Esophagus squamous epithelium (tissue), 5 donors: ENCODE data around the gene FHIT. TPM values are rescaled to one million over a fixed set of nuclear protein-coding genes. Genes with fewer than 3 reads are reported as not detected.
"Not testable (repeated sequence)": the region's sequence is repeated elsewhere in the genome, so short reads cannot be mapped to it uniquely, and the experiment has no call there.

Experiments used
- DNase-seq: peaks from one replicate; lab custom pipeline; 2025; lab: John Stamatoyannopoulos, UW
- H3K27ac ChIP-seq, 4 donors: fragments of 200-600 bp; sonication (generic); one replicate each; pipeline ENCODE4 v1.5.1; 2016 to 2019; ENCODE audit warnings: mild to moderate bottlenecking in 1 of 4
- H3K27me3 ChIP-seq, 4 donors: fragments of 200-600 bp; sonication (generic); 1 replicate in 3 of 4; 2 replicates in 1 of 4; pipeline versions ENCODE4 v1.5.1 to v1.6.0; 2017 to 2021; ENCODE audit warnings: antibody characterized with exemption in 1 of 4
- H3K36me3 ChIP-seq, 3 donors: fragments of 200-600 bp; sonication (generic); one replicate each; pipeline ENCODE4 v1.5.1; 2016 to 2019
- H3K4me1 ChIP-seq, 3 donors: fragments of 200-600 bp; sonication (generic); one replicate each; pipeline ENCODE4 v1.5.1; 2017 to 2019
- H3K4me3 ChIP-seq, 4 donors: fragments of 200-600 bp; sonication (generic); 1 replicate in 3 of 4; 2 replicates in 1 of 4; pipeline ENCODE4 v1.5.1; 2016 to 2019; ENCODE audit warnings: mild to moderate bottlenecking in 2 of 4, moderate library complexity in 1 of 4
- H3K9me3 ChIP-seq, 3 donors: fragments of 200-600 bp; sonication (generic); one replicate each; pipeline ENCODE4 v1.5.1; 2016 to 2019
- CTCF ChIP-seq, 6 experiments: fragments of 450-650 bp in 4 of 6; fragments of 200-600 bp in 2 of 6; sonication (generic) in 2 of 6; IDR thresholded peaks; one replicate each; pipeline ENCODE4 v1.5.1; 2016 to 2019; ENCODE audit warnings: antibody characterized with exemption in 6 of 6, mild to moderate bottlenecking in 4 of 6, moderate library complexity in 4 of 6
- POLR2A ChIP-seq, 4 donors: fragments of 450-650 bp; IDR thresholded peaks; one replicate each; pipeline ENCODE4 v1.6.1; 2017; ENCODE audit warnings: antibody characterized with exemption in 4 of 4, mild to moderate bottlenecking in 4 of 4, moderate library complexity in 3 of 4
- WGBS, 2 donors: methylation state at CpG; one replicate each; pipeline ENCODE4 v1.1.5; 2018; 5-methylcytosine and 5-hydroxymethylcytosine counted together
- intact Hi-C: fragments of 100-400 bp; cut with DNase I; formaldehyde crosslinking; loops from one replicate; pipeline ENCODE4 v1.15.0; 2022
- total RNA-seq, 4 donors: library from RNA; depleted of rRNA; stranded (reverse); fragments of >200 nt; gene quantifications; one replicate each; pipeline ENCODE4 v1.1.0, GENCODE V29; 2016
- donor health status: DM: yes; HTN: yes; CAD: no.

Gene FHIT
- total RNA-seq, 4 donors from 2014 or later: 0.64 to 5.7 (median 3.1) TPM

DNA sequence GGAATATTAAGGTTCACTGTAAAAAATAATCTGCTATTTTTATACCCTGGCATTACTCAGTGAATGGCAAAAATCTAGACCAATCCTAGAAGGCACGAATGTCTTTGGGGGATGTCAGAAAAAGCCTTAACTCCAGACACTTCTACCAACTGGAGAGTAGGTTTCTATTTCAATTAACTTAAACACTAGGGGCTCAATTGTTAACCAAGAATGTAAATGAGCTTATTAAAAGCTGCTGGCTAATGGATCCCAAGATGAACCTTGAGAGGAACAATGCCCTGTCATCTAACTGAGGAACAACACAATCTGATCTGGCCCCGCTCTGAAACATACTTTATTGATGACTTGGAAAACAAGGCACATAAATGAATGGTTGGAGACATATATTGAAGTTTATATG, 701.4 kb downstream of the FHIT start:
- Histone ChIP-seq H3K36me3 (no peaks in the 10 kb centered on the region), H3K4me1 (no peaks in the 10 kb centered on the region), H3K9me3 (no peaks in the 10 kb centered on the region), H3K4me3 (no peak overlapping the region), H3K27ac (no peak overlapping the region), H3K27me3 (no peaks in the 10 kb centered on the region)
- intact Hi-C loops: no loop called here
- WGBS, 2 donors: 76 to 77% methylated on average over 2 of the region's 2 CpGs
- no peak for DNase-seq
- TF ChIP-seq POLR2A (IDR thresholded peaks at IDR 0.05): no peak
- TF ChIP-seq CTCF (IDR thresholded peaks at IDR 0.05): no peak

- intact Hi-C loops: no loop called here
- no peak for DNase-seq
- H3K4me3 ChIP-seq: no peak overlapping the region
- TF ChIP-seq CTCF (IDR thresholded peaks at IDR 0.05) (no peak), POLR2A (IDR thresholded peaks at IDR 0.05) (no peak)
- no peak overlapping the region for H3K27ac ChIP-seq
- H3K27me3 ChIP-seq: no peaks in the 10 kb centered on the region
- no peaks in the 10 kb centered on the region for H3K36me3 ChIP-seq
- WGBS, 2 donors: 42 to 47% methylated on average over 3 of the region's 3 CpGs
- H3K9me3 ChIP-seq: no peaks in the 10 kb centered on the region
- H3K4me1 ChIP-seq: no peaks in the 10 kb centered on the region
These were observed 708.3 kb downstream of the FHIT start for GRCh38 chr3:60542995-60543394.

DNA sequence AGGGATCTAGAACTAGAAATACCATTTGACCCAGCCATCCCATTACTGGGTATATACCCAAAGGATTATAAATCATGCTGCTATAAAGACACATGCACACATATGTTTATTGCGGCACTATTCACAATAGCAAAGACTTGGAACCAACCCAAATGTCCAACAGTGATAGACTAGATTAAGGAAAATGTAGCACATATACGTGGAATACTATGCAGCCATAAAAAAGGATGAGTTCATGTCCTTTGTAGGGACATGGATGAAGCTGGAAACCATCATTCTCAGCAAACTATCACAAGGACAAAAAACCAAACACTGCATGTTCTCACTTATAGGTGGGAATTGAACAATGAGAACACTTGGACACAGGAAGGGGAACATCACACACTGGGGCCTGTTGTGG, 711.9 kb downstream of the FHIT start:
- intact Hi-C loops, H3K27me3 ChIP-seq, H3K27ac ChIP-seq, H3K9me3 ChIP-seq, H3K4me1 ChIP-seq, DNase-seq, H3K4me3 ChIP-seq, H3K36me3 ChIP-seq: not testable (repeated sequence)
- 86 to 92% methylated on average over 2 of the region's 2 CpGs for WGBS, 2 donors

DNA sequence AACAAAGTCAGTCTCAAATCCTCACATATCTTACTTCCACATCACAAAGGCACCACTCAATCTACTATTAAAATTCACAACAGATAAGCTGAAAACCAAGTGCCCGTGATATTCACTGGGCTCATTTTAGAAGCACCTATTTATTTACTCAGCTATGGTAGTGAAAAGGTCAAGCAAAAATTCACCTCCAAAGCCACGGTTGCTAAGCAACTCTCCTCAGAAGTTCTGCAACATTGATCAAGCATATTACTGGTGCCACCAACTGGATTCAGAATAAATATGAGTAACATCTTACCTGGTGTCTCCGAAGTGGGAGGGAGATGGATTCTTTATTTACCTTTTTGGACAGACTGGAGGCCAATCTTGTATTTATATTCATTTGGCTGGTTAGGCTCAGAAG, 714.8 kb downstream of the FHIT start:
- no peaks in the 10 kb centered on the region for H3K27me3 ChIP-seq
- no peak overlapping the region for H3K27ac ChIP-seq
- TF ChIP-seq POLR2A (IDR thresholded peaks at IDR 0.05) (no peak), CTCF (IDR thresholded peaks at IDR 0.05) (no peak)
- DNase-seq: no peak
- no peaks in the 10 kb centered on the region for H3K36me3 ChIP-seq
- no peaks in the 10 kb centered on the region for H3K4me1 ChIP-seq
- H3K4me3 ChIP-seq: no peak overlapping the region
- intact Hi-C loops: no loop called here
- no peaks in the 10 kb centered on the region for H3K9me3 ChIP-seq
- 48 to 61% methylated on average over 3 of the region's 3 CpGs for WGBS, 2 donors

- WGBS, 2 donors: 89 to 91% methylated on average over 5 of the region's 5 CpGs
These were observed 719.5 kb downstream of the FHIT start for GRCh38 chr3:60531759-60532158.

More at GRCh38 chr3:60531759-60532158, 719.5 kb downstream of the FHIT start:
- H3K36me3 ChIP-seq: no peaks in the 10 kb centered on the region
- H3K27me3 ChIP-seq: no peaks in the 10 kb centered on the region
- no peaks in the 10 kb centered on the region for H3K4me1 ChIP-seq
- H3K9me3 ChIP-seq: no peaks in the 10 kb centered on the region
- TF ChIP-seq CTCF (IDR thresholded peaks at IDR 0.05) (no peak), POLR2A (IDR thresholded peaks at IDR 0.05) (no peak)
- no peak overlapping the region for H3K4me3 ChIP-seq
- no peak overlapping the region for H3K27ac ChIP-seq
- no peak for DNase-seq
- intact Hi-C loops: no loop called here
